ENCODE data around the gene MIB1.
A peak's percentile ranks its signal among the peaks of the same experiment; 100 is the strongest.

MIB1 gene

DNA sequence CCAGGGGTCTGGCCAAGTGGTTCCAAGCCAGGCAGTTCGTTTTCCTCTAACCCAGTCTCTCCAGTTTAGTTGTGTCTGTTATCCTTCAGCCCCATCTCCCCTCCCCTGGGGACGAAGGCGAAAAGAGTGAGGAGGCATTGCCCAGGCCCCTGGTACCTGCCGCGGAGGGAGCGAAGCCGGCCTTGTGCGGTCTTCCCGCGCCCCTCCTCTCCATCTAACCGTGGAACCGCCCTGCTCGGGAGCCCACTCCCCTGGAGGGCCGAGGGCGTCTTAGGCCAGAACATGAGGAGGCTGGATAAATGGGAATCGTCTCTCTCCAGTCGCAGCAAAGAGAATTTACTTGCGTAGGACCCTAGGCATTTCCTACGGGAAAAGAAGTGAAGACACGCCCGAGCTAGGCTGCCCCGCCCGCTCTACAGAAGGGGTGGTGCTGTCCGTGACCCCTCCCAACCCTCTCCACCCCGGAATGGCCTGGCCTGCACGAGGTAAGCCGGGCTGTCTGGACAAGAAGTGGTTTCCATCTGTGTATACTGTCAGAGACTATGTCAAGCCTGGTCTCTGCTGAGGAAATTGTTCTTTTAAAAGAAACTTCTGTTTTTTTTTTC is 156.2 kb downstream of the MIB1 start:
- in situ Hi-C loops (cut with HindIII; ENCODE audit: low pct_ligation_motif_present, low sequenced_read_pairs): no loop called here
- no peak for DNase-seq
- Histone ChIP-seq H3K27me3 (replicated peaks) (no peaks in the 10 kb centered on the region), H3K27ac (no peak overlapping the region), H3K36me3 (replicated peaks) (no peaks in the 10 kb centered on the region), H3K4me3 (ENCODE audit: low read depth, low read length) (no peak overlapping the region)
- TF ChIP-seq, protein P1, sequence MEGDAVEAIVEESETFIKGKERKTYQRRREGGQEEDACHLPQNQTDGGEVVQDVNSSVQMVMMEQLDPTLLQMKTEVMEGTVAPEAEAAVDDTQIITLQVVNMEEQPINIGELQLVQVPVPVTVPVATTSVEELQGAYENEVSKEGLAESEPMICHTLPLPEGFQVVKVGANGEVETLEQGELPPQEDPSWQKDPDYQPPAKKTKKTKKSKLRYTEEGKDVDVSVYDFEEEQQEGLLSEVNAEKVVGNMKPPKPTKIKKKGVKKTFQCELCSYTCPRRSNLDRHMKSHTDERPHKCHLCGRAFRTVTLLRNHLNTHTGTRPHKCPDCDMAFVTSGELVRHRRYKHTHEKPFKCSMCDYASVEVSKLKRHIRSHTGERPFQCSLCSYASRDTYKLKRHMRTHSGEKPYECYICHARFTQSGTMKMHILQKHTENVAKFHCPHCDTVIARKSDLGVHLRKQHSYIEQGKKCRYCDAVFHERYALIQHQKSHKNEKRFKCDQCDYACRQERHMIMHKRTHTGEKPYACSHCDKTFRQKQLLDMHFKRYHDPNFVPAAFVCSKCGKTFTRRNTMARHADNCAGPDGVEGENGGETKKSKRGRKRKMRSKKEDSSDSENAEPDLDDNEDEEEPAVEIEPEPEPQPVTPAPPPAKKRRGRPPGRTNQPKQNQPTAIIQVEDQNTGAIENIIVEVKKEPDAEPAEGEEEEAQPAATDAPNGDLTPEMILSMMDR (IDR thresholded peaks at IDR 0.05; ENCODE audit: low read depth, low read length, missing control alignments): no peak

GRCh38 chr18:21897811-21898210 is 157.2 kb downstream of the MIB1 start:
- Histone ChIP-seq H3K4me3 (ENCODE audit: low read depth, low read length) (no peak overlapping the region), H3K27ac (no peak overlapping the region), H3K27me3 (replicated peaks) (no peaks in the 10 kb centered on the region), H3K36me3 (replicated peaks) (no peaks in the 10 kb centered on the region)
- TF ChIP-seq, protein P1 (IDR thresholded peaks at IDR 0.05; ENCODE audit: low read depth, low read length, missing control alignments): peak; percentile 80
- peak; percentile 47 for DNase-seq
- in situ Hi-C loops (cut with HindIII; ENCODE audit: low pct_ligation_motif_present, low sequenced_read_pairs): no loop called here

GRCh38 chr18:21900605-21901352 is 160.2 kb downstream of the MIB1 start:
- TF ChIP-seq, protein P1 (IDR thresholded peaks at IDR 0.05; ENCODE audit: low read depth, low read length, missing control alignments): no peak
- Histone ChIP-seq H3K4me3 (ENCODE audit: low read depth, low read length) (no peak overlapping the region), H3K27me3 (replicated peaks) (no peaks in the 10 kb centered on the region), H3K36me3 (replicated peaks) (no peaks in the 10 kb centered on the region), H3K27ac (no peak overlapping the region)
- in situ Hi-C loops (cut with HindIII; ENCODE audit: low pct_ligation_motif_present, low sequenced_read_pairs): no loop called here
- no peak for DNase-seq

DNA sequence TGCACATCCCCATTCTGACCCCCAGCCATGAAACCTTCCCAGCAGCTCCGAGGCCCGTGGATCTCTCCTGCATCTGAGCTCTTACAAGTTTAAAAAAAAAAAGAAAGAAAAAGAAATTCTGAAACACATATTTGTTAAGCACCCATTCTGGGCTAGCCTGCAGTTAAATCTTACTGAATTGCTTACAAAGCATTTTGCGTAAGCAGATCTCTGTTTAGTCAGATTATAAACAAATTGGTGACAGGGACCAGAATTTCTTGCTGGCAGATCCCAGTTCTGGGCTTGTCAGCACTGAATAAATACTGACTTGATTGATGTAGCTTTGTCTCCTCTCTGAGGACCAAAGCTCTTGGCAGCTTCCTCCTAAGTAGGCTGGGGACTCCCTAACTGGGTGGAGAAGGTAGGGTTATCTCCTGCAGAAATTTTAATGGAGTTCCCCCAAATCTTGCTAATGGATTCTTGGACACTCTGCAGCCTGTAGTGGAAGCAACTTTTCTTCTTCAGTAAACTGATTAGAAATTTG is 160.9 kb downstream of the MIB1 start:
- no peak for DNase-seq
- no peak overlapping the region for H3K27ac ChIP-seq
- H3K4me3 ChIP-seq (ENCODE audit: low read depth, low read length): no peak overlapping the region
- H3K27me3 ChIP-seq (replicated peaks): no peaks in the 10 kb centered on the region
- TF ChIP-seq, protein P1 (IDR thresholded peaks at IDR 0.05; ENCODE audit: low read depth, low read length, missing control alignments): no peak
- H3K36me3 ChIP-seq (replicated peaks): no peaks in the 10 kb centered on the region
- in situ Hi-C loops (cut with HindIII; ENCODE audit: low pct_ligation_motif_present, low sequenced_read_pairs): no loop called here

DNA sequence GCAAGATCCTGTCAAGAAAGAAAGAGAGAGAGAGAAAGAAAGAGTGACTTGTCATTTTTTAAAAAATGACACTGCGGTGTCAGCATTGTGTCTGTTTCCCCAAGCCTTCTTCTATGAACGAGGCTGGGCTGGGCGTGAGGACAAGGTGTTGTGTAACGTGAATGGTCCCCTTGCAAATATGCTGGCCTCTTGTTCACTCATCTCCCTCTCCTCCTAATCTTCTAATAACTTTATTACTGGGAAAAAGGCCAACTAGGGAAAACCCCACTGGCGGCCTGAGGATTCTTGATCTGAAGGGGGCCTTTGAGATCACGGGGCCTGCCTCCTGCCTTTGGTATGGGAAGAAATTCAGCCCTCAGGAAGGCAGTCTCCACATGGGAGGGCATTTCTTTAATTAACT is 163.1 kb downstream of the MIB1 start:
- Histone ChIP-seq H3K27me3 (replicated peaks) (no peaks in the 10 kb centered on the region), H3K27ac (no peak overlapping the region), H3K4me3 (ENCODE audit: low read depth, low read length) (no peak overlapping the region), H3K36me3 (replicated peaks) (no peaks in the 10 kb centered on the region)
- no peak for DNase-seq
- in situ Hi-C loops (cut with HindIII; ENCODE audit: low pct_ligation_motif_present, low sequenced_read_pairs): no loop called here
- TF ChIP-seq, protein P1 (IDR thresholded peaks at IDR 0.05; ENCODE audit: low read depth, low read length, missing control alignments): no peak
